ENCODE measurements around the gene DPP9.

Gene DPP9

DNA sequence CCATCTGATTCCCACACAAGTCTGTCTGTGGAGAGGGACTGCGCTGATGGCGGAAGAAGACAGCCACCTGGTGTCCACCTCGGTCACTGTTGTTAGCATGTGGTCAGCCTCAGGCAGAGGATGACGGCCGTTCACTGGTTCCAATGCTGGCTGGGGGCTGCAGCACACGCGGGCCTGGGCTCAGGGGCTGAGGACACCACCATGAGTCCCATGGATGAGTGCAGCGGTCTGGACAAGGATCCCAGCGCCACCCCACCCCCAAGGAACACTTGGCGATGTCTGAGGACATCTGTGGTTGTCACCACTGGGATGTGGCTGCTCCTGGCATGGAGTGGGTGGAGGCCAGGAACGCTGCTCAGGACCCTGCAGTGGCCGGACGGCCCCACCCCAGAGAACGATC lies 10.9 kb downstream of the DPP9 start:
- Histone ChIP-seq H3K4me1 (peaks cover 0 to 56% (median 33%) of the 10 kb centered on the region in 4 donors), H3K36me3 (peaks cover 36 to 87% (median 77%) of the 10 kb centered on the region in 3 donors), H3K27me3 (no peaks in the 10 kb centered on the region), H3K4me3 (no peak overlapping the region), H3K27ac (peak overlapping the region; percentile 55 to 64), H3K9me3 (no peaks in the 10 kb centered on the region)
- no peak for DNase-seq
- TF ChIP-seq, protein P1, sequence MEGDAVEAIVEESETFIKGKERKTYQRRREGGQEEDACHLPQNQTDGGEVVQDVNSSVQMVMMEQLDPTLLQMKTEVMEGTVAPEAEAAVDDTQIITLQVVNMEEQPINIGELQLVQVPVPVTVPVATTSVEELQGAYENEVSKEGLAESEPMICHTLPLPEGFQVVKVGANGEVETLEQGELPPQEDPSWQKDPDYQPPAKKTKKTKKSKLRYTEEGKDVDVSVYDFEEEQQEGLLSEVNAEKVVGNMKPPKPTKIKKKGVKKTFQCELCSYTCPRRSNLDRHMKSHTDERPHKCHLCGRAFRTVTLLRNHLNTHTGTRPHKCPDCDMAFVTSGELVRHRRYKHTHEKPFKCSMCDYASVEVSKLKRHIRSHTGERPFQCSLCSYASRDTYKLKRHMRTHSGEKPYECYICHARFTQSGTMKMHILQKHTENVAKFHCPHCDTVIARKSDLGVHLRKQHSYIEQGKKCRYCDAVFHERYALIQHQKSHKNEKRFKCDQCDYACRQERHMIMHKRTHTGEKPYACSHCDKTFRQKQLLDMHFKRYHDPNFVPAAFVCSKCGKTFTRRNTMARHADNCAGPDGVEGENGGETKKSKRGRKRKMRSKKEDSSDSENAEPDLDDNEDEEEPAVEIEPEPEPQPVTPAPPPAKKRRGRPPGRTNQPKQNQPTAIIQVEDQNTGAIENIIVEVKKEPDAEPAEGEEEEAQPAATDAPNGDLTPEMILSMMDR (IDR thresholded peaks at IDR 0.05) = no peak
- intact Hi-C loops (cut with DNase I; ENCODE audit: low total_unique reads) = no loop called here

GRCh38 chr19:4711211-4711610 lies 12.4 kb downstream of the DPP9 start:
- Histone ChIP-seq H3K36me3 (peaks cover 34 to 72% (median 70%) of the 10 kb centered on the region in 3 donors), H3K27ac (no peak overlapping the region), H3K27me3 (no peaks in the 10 kb centered on the region), H3K4me3 (no peak overlapping the region), H3K9me3 (no peaks in the 10 kb centered on the region), H3K4me1 (peaks cover 0 to 66% (median 39%) of the 10 kb centered on the region in 4 donors)
- TF ChIP-seq, protein P1 (IDR thresholded peaks at IDR 0.05) = no peak
- DNase-seq = no peak
- intact Hi-C loops (cut with DNase I; ENCODE audit: low total_unique reads) = no loop called here

GRCh38 chr19:4710281-4710600 lies 13.4 kb downstream of the DPP9 start:
- TF ChIP-seq, protein P1 (IDR thresholded peaks at IDR 0.05) = no peak
- H3K27ac ChIP-seq = peak overlapping the region; percentile 36 to 42
- no peak for DNase-seq
- peaks cover 0 to 63% (median 40%) of the 10 kb centered on the region in 4 donors for H3K4me1 ChIP-seq
- H3K9me3 ChIP-seq = no peaks in the 10 kb centered on the region
- no peaks in the 10 kb centered on the region for H3K27me3 ChIP-seq
- no peak overlapping the region for H3K4me3 ChIP-seq
- peaks cover 39 to 69% (median 68%) of the 10 kb centered on the region in 3 donors for H3K36me3 ChIP-seq
- intact Hi-C loops (cut with DNase I; ENCODE audit: low total_unique reads) = no loop called here

GRCh38 chr19:4709440-4710280 lies 14.0 kb downstream of the DPP9 start:
- DNase-seq = no peak
- H3K36me3 ChIP-seq = peaks cover 44 to 73% (median 70%) of the 10 kb centered on the region in 3 donors
- H3K4me1 ChIP-seq = peaks cover 0 to 62% (median 40%) of the 10 kb centered on the region in 4 donors
- no peak overlapping the region for H3K4me3 ChIP-seq
- H3K27me3 ChIP-seq = no peaks in the 10 kb centered on the region
- H3K27ac ChIP-seq = peak overlapping the region; percentile 36 to 42
- H3K9me3 ChIP-seq = no peaks in the 10 kb centered on the region
- TF ChIP-seq, protein P1 (IDR thresholded peaks at IDR 0.05) = no peak
- intact Hi-C loops (cut with DNase I; ENCODE audit: low total_unique reads) = no loop called here

- intact Hi-C loops (cut with DNase I; ENCODE audit: low total_unique reads) = no loop called here
- Histone ChIP-seq H3K27me3 (no peaks in the 10 kb centered on the region), H3K27ac (peak overlapping the region; percentile 24 to 54), H3K4me3 (no peak overlapping the region), H3K9me3 (no peaks in the 10 kb centered on the region), H3K4me1 (peaks cover 0 to 49% (median 29%) of the 10 kb centered on the region in 4 donors), H3K36me3 (peaks cover 57 to 74% (median 72%) of the 10 kb centered on the region in 3 donors)
- no peak for DNase-seq
- TF ChIP-seq, protein P1 (IDR thresholded peaks at IDR 0.05) = no peak
Observed at GRCh38 chr19:4707956-4708650, 15.5 kb downstream of the DPP9 start.
